Neural progenitor cell (in vitro differentiated cells): Measurements from ENCODE around the gene IRS2.

Experiments
- CTCF ChIP-seq: fragments of 200-600 bp; sonication (generic); IDR thresholded peaks from 2 replicates; pipeline ENCODE4 v1.5.1; 2017; ENCODE audit warnings: antibody characterized with exemption, mild to moderate bottlenecking
- EZH2 ChIP-seq: fragments of 200-600 bp; sonication (generic); IDR thresholded peaks from 2 replicates; pipeline ENCODE4 v1.6.1; 2017; ENCODE audit warnings: antibody characterized with exemption, mild to moderate bottlenecking, moderate library complexity
- EZH2phosphoT487 ChIP-seq: fragments of 200-600 bp; sonication (generic); IDR thresholded peaks from 2 replicates; pipeline ENCODE4 v1.6.1; 2017; ENCODE audit warnings: antibody characterized with exemption

- TF ChIP-seq EZH2 (no peak), CTCF (no peak), EZH2phosphoT487 (no peak)
Observed at GRCh38 chr13:109725995-109726637, 60.3 kb downstream of the IRS2 start.
